Fibroblast of skin of left biceps (primary cell): ENCODE data around the gene TBC1D10A.
A peak's percentile ranks its signal among the peaks of the same experiment; 100 is the strongest.

Experiments used
- DNase-seq, 2 experiments: peaks; one replicate each; pipeline ENCODE4 v3.0.0-alpha.2; 2013; ENCODE audit warnings: low read depth in 2 of 2

Gene TBC1D10A

GRCh38 chr22:30301995-30302809 is 24.5 kb downstream of the TBC1D10A start:
- DNase-seq, result no peak

- no peak for DNase-seq
These were observed 27.4 kb downstream of the TBC1D10A start for GRCh38 chr22:30299322-30299721.

GRCh38 chr22:30297991-30298701 is 28.6 kb downstream of the TBC1D10A start:
- no peak for DNase-seq

GRCh38 chr22:30297276-30297990 is 29.3 kb downstream of the TBC1D10A start:
- DNase-seq, result no peak

- no peak for DNase-seq
These were observed 29.9 kb downstream of the TBC1D10A start for GRCh38 chr22:30296833-30297232.

- no peak for DNase-seq
These were observed 30.4 kb downstream of the TBC1D10A start for GRCh38 chr22:30296324-30296723.

- no peak for DNase-seq
These were observed 31.2 kb downstream of the TBC1D10A start for GRCh38 chr22:30295576-30295975.

- DNase-seq, result no peak
These were observed 31.9 kb downstream of the TBC1D10A start for GRCh38 chr22:30294830-30295229.

GRCh38 chr22:30294066-30294465 is 32.7 kb downstream of the TBC1D10A start:
- DNase-seq, result no peak

- DNase-seq, result no peak
These were observed 33.7 kb downstream of the TBC1D10A start for GRCh38 chr22:30293026-30293425.

GRCh38 chr22:30292069-30292970 is 34.4 kb downstream of the TBC1D10A start:
- no peak for DNase-seq

- no peak for DNase-seq
These were observed 35.5 kb downstream of the TBC1D10A start for GRCh38 chr22:30291058-30291892.

- DNase-seq, result no peak
These were observed 36.2 kb downstream of the TBC1D10A start for GRCh38 chr22:30290342-30291057.

GRCh38 chr22:30289980-30290313 is 36.8 kb downstream of the TBC1D10A start:
- DNase-seq, result no peak

- peak; percentile 90 to 92 for DNase-seq
These were observed 37.4 kb downstream of the TBC1D10A start, which contains the start of gene CASTOR1 for GRCh38 chr22:30289141-30289979. CASTOR1 (minus strand) TSS chr22:30289505; CDS start chr22:30289497, 8 bp downstream.

- no peak for DNase-seq
These were observed 38.2 kb downstream of the TBC1D10A start for GRCh38 chr22:30288419-30289140.

GRCh38 chr22:30287648-30288418 is 38.9 kb downstream of the TBC1D10A start:
- peak; percentile 52 to 58 for DNase-seq
